ENCODE data around the gene NXPH4.

The NXPH4 gene

DNA sequence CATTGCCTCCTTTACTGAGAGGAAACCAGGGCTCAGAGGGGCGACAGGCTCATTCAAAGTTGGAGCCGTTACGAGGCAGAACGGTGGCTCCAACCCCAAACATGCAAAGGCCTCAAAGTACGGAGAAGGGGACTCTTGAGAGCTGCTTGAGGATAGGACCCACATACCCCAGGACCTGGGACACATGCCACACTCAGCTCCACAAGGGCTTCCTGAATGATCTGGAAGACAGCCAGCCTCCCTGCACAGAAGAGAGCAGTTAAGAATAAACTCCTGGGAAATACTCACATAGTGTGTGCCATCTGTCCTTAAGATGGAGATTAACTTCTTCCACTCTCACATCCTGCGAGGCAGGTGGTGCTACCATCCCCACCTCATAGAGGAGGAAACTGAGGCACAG is 26.6 kb upstream of the NXPH4 start:
- Histone ChIP-seq H3K27me3 (ENCODE audit: insufficient read depth, low read depth, severe bottlenecking) (no peaks in the 10 kb centered on the region), H3K9me3 (ENCODE audit: severe bottlenecking) (no peaks in the 10 kb centered on the region), H3K27ac (peak overlapping the region; percentile 33; the same call in 1 of the 2 replicates), H3K36me3 (no peaks in the 10 kb centered on the region), H3K4me3 (ENCODE audit: low read depth, low read length) (no peak overlapping the region)
- TF ChIP-seq, protein P1, sequence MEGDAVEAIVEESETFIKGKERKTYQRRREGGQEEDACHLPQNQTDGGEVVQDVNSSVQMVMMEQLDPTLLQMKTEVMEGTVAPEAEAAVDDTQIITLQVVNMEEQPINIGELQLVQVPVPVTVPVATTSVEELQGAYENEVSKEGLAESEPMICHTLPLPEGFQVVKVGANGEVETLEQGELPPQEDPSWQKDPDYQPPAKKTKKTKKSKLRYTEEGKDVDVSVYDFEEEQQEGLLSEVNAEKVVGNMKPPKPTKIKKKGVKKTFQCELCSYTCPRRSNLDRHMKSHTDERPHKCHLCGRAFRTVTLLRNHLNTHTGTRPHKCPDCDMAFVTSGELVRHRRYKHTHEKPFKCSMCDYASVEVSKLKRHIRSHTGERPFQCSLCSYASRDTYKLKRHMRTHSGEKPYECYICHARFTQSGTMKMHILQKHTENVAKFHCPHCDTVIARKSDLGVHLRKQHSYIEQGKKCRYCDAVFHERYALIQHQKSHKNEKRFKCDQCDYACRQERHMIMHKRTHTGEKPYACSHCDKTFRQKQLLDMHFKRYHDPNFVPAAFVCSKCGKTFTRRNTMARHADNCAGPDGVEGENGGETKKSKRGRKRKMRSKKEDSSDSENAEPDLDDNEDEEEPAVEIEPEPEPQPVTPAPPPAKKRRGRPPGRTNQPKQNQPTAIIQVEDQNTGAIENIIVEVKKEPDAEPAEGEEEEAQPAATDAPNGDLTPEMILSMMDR (IDR thresholded peaks at IDR 0.05; ENCODE audit: low read depth, low read length), result no peak
- no peak for DNase-seq

GRCh38 chr12:57190821-57191220 is 25.8 kb upstream of the NXPH4 start:
- no peaks in the 10 kb centered on the region for H3K9me3 ChIP-seq (ENCODE audit: severe bottlenecking)
- H3K36me3 ChIP-seq, result no peaks in the 10 kb centered on the region
- DNase-seq, result no peak
- H3K27ac ChIP-seq, result no peak overlapping the region
- H3K27me3 ChIP-seq (ENCODE audit: insufficient read depth, low read depth, severe bottlenecking), result no peaks in the 10 kb centered on the region
- no peak overlapping the region for H3K4me3 ChIP-seq (ENCODE audit: low read depth, low read length)
- TF ChIP-seq, protein P1 (IDR thresholded peaks at IDR 0.05; ENCODE audit: low read depth, low read length), result no peak

GRCh38 chr12:57191410-57191809 is 25.2 kb upstream of the NXPH4 start:
- Histone ChIP-seq H3K27me3 (ENCODE audit: insufficient read depth, low read depth, severe bottlenecking) (no peaks in the 10 kb centered on the region), H3K9me3 (ENCODE audit: severe bottlenecking) (no peaks in the 10 kb centered on the region), H3K4me3 (ENCODE audit: low read depth, low read length) (no peak overlapping the region), H3K27ac (no peak overlapping the region), H3K36me3 (peaks cover 4% of the 10 kb centered on the region; the same call in 1 of the 2 replicates)
- TF ChIP-seq, protein P1 (IDR thresholded peaks at IDR 0.05; ENCODE audit: low read depth, low read length), result no peak
- no peak for DNase-seq

- Histone ChIP-seq H3K36me3 (peaks cover 4% of the 10 kb centered on the region; the same call in 1 of the 2 replicates), H3K9me3 (ENCODE audit: severe bottlenecking) (no peaks in the 10 kb centered on the region), H3K27me3 (ENCODE audit: insufficient read depth, low read depth, severe bottlenecking) (no peaks in the 10 kb centered on the region), H3K27ac (no peak overlapping the region), H3K4me3 (ENCODE audit: low read depth, low read length) (no peak overlapping the region)
- no peak for DNase-seq
- TF ChIP-seq, protein P1 (IDR thresholded peaks at IDR 0.05; ENCODE audit: low read depth, low read length), result no peak
Measured at GRCh38 chr12:57192920-57193319, 23.7 kb upstream of the NXPH4 start.

- no peak overlapping the region for H3K4me3 ChIP-seq (ENCODE audit: low read depth, low read length)
- no peak for DNase-seq
- no peaks in the 10 kb centered on the region for H3K27me3 ChIP-seq (ENCODE audit: insufficient read depth, low read depth, severe bottlenecking)
- H3K9me3 ChIP-seq (ENCODE audit: severe bottlenecking), result no peaks in the 10 kb centered on the region
- peaks cover 4% of the 10 kb centered on the region; the same call in 1 of the 2 replicates for H3K36me3 ChIP-seq
- H3K27ac ChIP-seq, result no peak overlapping the region
- TF ChIP-seq, protein P1 (IDR thresholded peaks at IDR 0.05; ENCODE audit: low read depth, low read length), result no peak
Measured at GRCh38 chr12:57193706-57194245, 22.8 kb upstream of the NXPH4 start.

- Histone ChIP-seq H3K36me3 (peaks cover 4% of the 10 kb centered on the region; the same call in 1 of the 2 replicates), H3K27me3 (ENCODE audit: insufficient read depth, low read depth, severe bottlenecking) (no peaks in the 10 kb centered on the region), H3K9me3 (ENCODE audit: severe bottlenecking) (no peaks in the 10 kb centered on the region), H3K4me3 (ENCODE audit: low read depth, low read length) (no peak overlapping the region), H3K27ac (no peak overlapping the region)
- TF ChIP-seq, protein P1 (IDR thresholded peaks at IDR 0.05; ENCODE audit: low read depth, low read length), result no peak
- DNase-seq, result no peak
Measured at GRCh38 chr12:57194253-57194652, 22.3 kb upstream of the NXPH4 start.

All from WERI-Rb-1 (cell line).